ENCODE measurements around the gene MC2R. TPM values are rescaled to one million over a fixed set of nuclear protein-coding genes. Genes with fewer than 3 reads are reported as not detected.
"Not testable (repeated sequence)": the region's sequence is repeated elsewhere in the genome, so short reads cannot be mapped to it uniquely, and the experiment has no call there.

The MC2R gene
- total RNA-seq, 1 donor from 2014 or later: not detected

- TF ChIP-seq CTCF (IDR thresholded peaks at IDR 0.05; ENCODE audit: borderline replicate concordance): no peak
- Histone ChIP-seq H3K27me3 (ENCODE audit: low read depth) (peaks cover 96% of the 10 kb centered on the region), H3K36me3 (no peaks in the 10 kb centered on the region), H3K4me1 (peaks cover 6% of the 10 kb centered on the region), H3K27ac (replicated peaks) (no peak overlapping the region), H3K4me3 (peak overlapping the region; percentile 8), H3K9me3 (replicated peaks) (no peaks in the 10 kb centered on the region)
- no peak for DNase-seq
- intact Hi-C loops (cut with micrococcal nuclease): no loop called here
These were observed 46.6 kb downstream of the MC2R start for GRCh38 chr18:13868501-13869271.

- H3K4me3 ChIP-seq; H3K36me3 ChIP-seq; intact Hi-C loops (cut with micrococcal nuclease); H3K27ac ChIP-seq (replicated peaks); H3K4me1 ChIP-seq; DNase-seq: not testable (repeated sequence)
- H3K9me3 ChIP-seq (replicated peaks): peaks cover 11% of the 10 kb centered on the region
- peaks cover 66% of the 10 kb centered on the region for H3K27me3 ChIP-seq (ENCODE audit: low read depth)
These were observed 52.4 kb downstream of the MC2R start for GRCh38 chr18:13862898-13863297.

GRCh38 chr18:13849791-13850190, 65.5 kb downstream of the MC2R start:
- H3K27ac ChIP-seq (replicated peaks): no peak overlapping the region
- peaks cover 51% of the 10 kb centered on the region for H3K9me3 ChIP-seq (replicated peaks)
- H3K27me3 ChIP-seq (ENCODE audit: low read depth): no peaks in the 10 kb centered on the region
- intact Hi-C loops (cut with micrococcal nuclease): no loop called here
- no peaks in the 10 kb centered on the region for H3K4me1 ChIP-seq
- DNase-seq: no peak
- no peak for TF ChIP-seq CTCF (IDR thresholded peaks at IDR 0.05; ENCODE audit: borderline replicate concordance)
- H3K36me3 ChIP-seq: no peaks in the 10 kb centered on the region
- H3K4me3 ChIP-seq: no peak overlapping the region

GRCh38 chr18:13836559-13836958, 78.8 kb downstream of the MC2R start:
- intact Hi-C loops (cut with micrococcal nuclease): no loop called here
- Histone ChIP-seq H3K27ac (replicated peaks) (no peak overlapping the region), H3K4me3 (no peak overlapping the region), H3K36me3 (no peaks in the 10 kb centered on the region), H3K27me3 (ENCODE audit: low read depth) (peaks cover 50% of the 10 kb centered on the region), H3K9me3 (replicated peaks) (no peaks in the 10 kb centered on the region), H3K4me1 (no peaks in the 10 kb centered on the region)
- no peak for DNase-seq
- TF ChIP-seq CTCF (IDR thresholded peaks at IDR 0.05; ENCODE audit: borderline replicate concordance): no peak

- no peak overlapping the region for H3K4me3 ChIP-seq
- H3K27ac ChIP-seq (replicated peaks): no peak overlapping the region
- H3K27me3 ChIP-seq (ENCODE audit: low read depth): peaks cover 53% of the 10 kb centered on the region
- no peak for TF ChIP-seq CTCF (IDR thresholded peaks at IDR 0.05; ENCODE audit: borderline replicate concordance)
- no peaks in the 10 kb centered on the region for H3K36me3 ChIP-seq
- no peak for DNase-seq
- intact Hi-C loops (cut with micrococcal nuclease): no loop called here
- H3K9me3 ChIP-seq (replicated peaks): no peaks in the 10 kb centered on the region
- H3K4me1 ChIP-seq: no peaks in the 10 kb centered on the region
These were observed 80.1 kb downstream of the MC2R start for GRCh38 chr18:13835202-13835601.

- no peaks in the 10 kb centered on the region for H3K4me1 ChIP-seq
- no peaks in the 10 kb centered on the region for H3K9me3 ChIP-seq (replicated peaks)
- no peak for TF ChIP-seq CTCF (IDR thresholded peaks at IDR 0.05; ENCODE audit: borderline replicate concordance)
- H3K36me3 ChIP-seq: no peaks in the 10 kb centered on the region
- H3K27me3 ChIP-seq (ENCODE audit: low read depth): peaks cover 59% of the 10 kb centered on the region
- no peak for DNase-seq
- H3K4me3 ChIP-seq: no peak overlapping the region
- intact Hi-C loops (cut with micrococcal nuclease): no loop called here
- no peak overlapping the region for H3K27ac ChIP-seq (replicated peaks)
These were observed 80.8 kb downstream of the MC2R start for GRCh38 chr18:13834496-13835015.

Measured in left ventricle myocardium inferior (tissue), 1 donor.